Mucosa of stomach (tissue), 1 donor: ENCODE results near the gene HNRNPC.

Experiments
- H3K27me3 ChIP-seq: one replicate; pipeline ENCODE4 v1.7.0; 2013; ENCODE audit warnings: mild to moderate bottlenecking, low read length; ENCODE audit not compliant: control insufficient read depth, insufficient read depth
- H3K36me3 ChIP-seq: one replicate; pipeline ENCODE4 v1.7.0; 2013; ENCODE audit warnings: low read length; ENCODE audit not compliant: control insufficient read depth, insufficient read depth
- H3K4me1 ChIP-seq: one replicate; pipeline ENCODE4 v1.7.0; 2013; ENCODE audit warnings: mild to moderate bottlenecking, low read length; ENCODE audit not compliant: control insufficient read depth, insufficient read depth
- H3K4me3 ChIP-seq: one replicate; pipeline ENCODE4 v1.7.0; 2013; ENCODE audit warnings: low read length
- H3K9ac ChIP-seq: one replicate; pipeline ENCODE4 v1.7.0; 2013; ENCODE audit warnings: mild to moderate bottlenecking, low read length, moderate library complexity
- H3K9me3 ChIP-seq: one replicate; pipeline ENCODE4 v1.7.0; 2013; ENCODE audit warnings: mild to moderate bottlenecking, low read length, moderate library complexity; ENCODE audit not compliant: control insufficient read depth
- donor health status: Pancreatic carcinoma.

HNRNPC gene

DNA sequence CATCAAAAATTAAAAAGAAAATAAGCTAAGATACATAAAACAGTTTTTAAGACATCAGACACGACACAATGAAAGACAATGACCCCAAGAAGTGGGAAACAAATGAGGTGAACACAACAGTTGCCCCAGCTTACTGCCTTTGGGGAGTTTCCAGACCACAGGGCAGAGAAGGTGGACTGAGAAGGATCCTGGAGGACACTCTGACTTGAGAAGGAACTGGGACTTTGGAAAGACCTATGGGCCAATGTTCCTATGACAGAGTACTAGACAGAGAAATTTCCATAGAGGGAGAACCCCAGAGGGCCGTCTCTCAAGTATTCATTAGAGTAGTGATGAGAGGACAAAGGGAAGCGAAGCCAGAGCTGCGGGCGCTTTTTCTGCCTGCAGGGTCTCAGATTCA, 107.2 kb downstream of the HNRNPC start:
- Histone ChIP-seq H3K4me1 (no peaks in the 10 kb centered on the region), H3K9me3 (no peaks in the 10 kb centered on the region), H3K27me3 (no peaks in the 10 kb centered on the region), H3K9ac (no peak overlapping the region), H3K4me3 (no peak overlapping the region), H3K36me3 (no peaks in the 10 kb centered on the region)

DNA sequence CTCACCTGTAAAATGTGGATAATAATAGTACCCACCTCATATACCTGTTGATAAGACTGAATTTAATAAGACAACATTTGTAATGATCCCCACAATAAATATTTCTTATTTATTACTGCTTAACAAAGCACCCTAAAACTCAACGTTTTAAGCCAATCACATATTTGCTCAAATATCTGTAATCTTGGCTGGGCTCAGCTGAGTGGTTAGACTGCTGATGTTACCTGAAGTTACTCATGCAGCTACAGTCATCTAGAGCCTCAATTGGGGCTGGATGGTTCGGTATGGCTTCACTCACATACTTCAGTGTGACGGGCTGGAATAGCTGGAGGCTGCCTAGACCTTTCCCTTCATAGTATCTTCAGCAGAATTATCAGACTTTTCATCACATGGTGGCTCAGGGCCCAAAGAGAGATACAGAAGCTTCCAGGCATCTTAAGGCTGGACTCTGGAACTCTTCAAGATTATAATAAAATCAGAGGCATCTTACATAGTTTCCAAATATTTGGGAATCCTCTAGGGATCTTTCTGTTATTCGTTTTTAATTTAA, 109.1 kb downstream of the HNRNPC start:
- H3K9ac ChIP-seq, result no peak overlapping the region
- peaks cover 2% of the 10 kb centered on the region for H3K27me3 ChIP-seq
- no peaks in the 10 kb centered on the region for H3K4me1 ChIP-seq
- H3K36me3 ChIP-seq, result no peaks in the 10 kb centered on the region
- H3K4me3 ChIP-seq, result no peak overlapping the region
- H3K9me3 ChIP-seq, result no peaks in the 10 kb centered on the region
